GM19395 (cell line): Measurements from ENCODE around the gene IQSEC3.
"Not testable (repeated sequence)": the region's sequence is repeated elsewhere in the genome, so short reads cannot be mapped to it uniquely, and the experiment has no call there.

Source experiments
- ATAC-seq: cut with Tn5 transposase; IDR thresholded peaks from one replicate; pipeline ENCODE4 v1.9.1; 2021; ENCODE audit warnings: mild to moderate bottlenecking, moderate library complexity; ENCODE audit not compliant: unreplicated experiment

Gene IQSEC3

GRCh38 chr12:77769-78383 is 11.3 kb downstream of the IQSEC3 start:
- ATAC-seq = not testable (repeated sequence)

GRCh38 chr12:78981-79380 is 12.4 kb downstream of the IQSEC3 start:
- ATAC-seq = no peak

GRCh38 chr12:80681-81190 is 14.2 kb downstream of the IQSEC3 start:
- no peak for ATAC-seq

GRCh38 chr12:82740-83139 is 16.2 kb downstream of the IQSEC3 start:
- no peak for ATAC-seq

- no peak for ATAC-seq
Measured at GRCh38 chr12:84056-84455, 17.5 kb downstream of the IQSEC3 start.

GRCh38 chr12:85191-85666 is 18.7 kb downstream of the IQSEC3 start:
- no peak for ATAC-seq

GRCh38 chr12:87315-87714 is 20.7 kb downstream of the IQSEC3 start:
- no peak for ATAC-seq

GRCh38 chr12:87856-88255 is 21.3 kb downstream of the IQSEC3 start:
- ATAC-seq = no peak

GRCh38 chr12:89653-90052 is 23.1 kb downstream of the IQSEC3 start:
- no peak for ATAC-seq

GRCh38 chr12:91213-91612 is 24.6 kb downstream of the IQSEC3 start:
- ATAC-seq = no peak

- ATAC-seq = no peak
Measured at GRCh38 chr12:93266-94005, 26.9 kb downstream of the IQSEC3 start.

- ATAC-seq = no peak
Measured at GRCh38 chr12:96543-96942, 30.0 kb downstream of the IQSEC3 start.

- no peak for ATAC-seq
Measured at GRCh38 chr12:98924-99352, 32.4 kb downstream of the IQSEC3 start.

GRCh38 chr12:99605-100004 is 33.0 kb downstream of the IQSEC3 start:
- no peak for ATAC-seq

GRCh38 chr12:101969-102878 is 35.7 kb downstream of the IQSEC3 start:
- ATAC-seq = no peak

GRCh38 chr12:102879-103168 is 36.3 kb downstream of the IQSEC3 start:
- no peak for ATAC-seq

GRCh38 chr12:103169-103981 is 36.8 kb downstream of the IQSEC3 start:
- no peak for ATAC-seq

GRCh38 chr12:104551-105081 is 38.0 kb downstream of the IQSEC3 start:
- no peak for ATAC-seq

- ATAC-seq = no peak
Measured at GRCh38 chr12:105696-106095, 39.1 kb downstream of the IQSEC3 start.

GRCh38 chr12:106118-106591 is 39.6 kb downstream of the IQSEC3 start:
- ATAC-seq = peak; percentile 95
